ENCODE results near the gene PDCL3. TPM values are rescaled to one million over a fixed set of nuclear protein-coding genes. Genes with fewer than 3 reads are reported as not detected.

PDCL3 gene
- total RNA-seq, 1 experiment from 2014 or later, result 22.1 TPM

DNA sequence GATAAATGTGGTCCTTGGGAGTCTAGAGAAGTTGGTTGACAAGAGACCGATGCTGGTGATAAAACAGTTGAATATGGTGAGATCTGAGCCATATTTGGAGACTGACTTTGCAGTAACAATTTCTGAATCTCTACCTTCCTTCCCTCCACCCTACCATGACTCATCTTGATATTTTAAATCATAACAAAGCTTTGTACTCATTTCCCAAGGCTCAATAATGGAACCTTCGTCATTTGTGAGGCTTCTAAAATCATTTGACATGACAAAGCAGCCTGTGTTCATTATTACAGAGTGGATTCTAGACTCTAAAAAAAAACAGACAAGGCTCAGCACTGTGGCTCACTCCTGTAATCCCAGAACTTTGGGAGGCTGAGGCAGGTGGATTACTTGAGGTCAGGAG, 38.5 kb upstream of the PDCL3 start:
- ChIA-PET POLR2A (no interaction called here), CTCF (no interaction called here)
- ATAC-seq, result no peak
- H3K36me3 Mint-ChIP-seq, result no peaks in the 10 kb centered on the region
- H3K27me3 Mint-ChIP-seq (ENCODE audit: low read depth), result peaks cover 2% of the 10 kb centered on the region
- no peak for DNase-seq (ENCODE audit: low spot score)
- no peak overlapping the region for H3K27ac Mint-ChIP-seq
- H3K4me1 Mint-ChIP-seq, result peaks cover 10% of the 10 kb centered on the region
- H3K9me3 Mint-ChIP-seq, result peaks cover 23% of the 10 kb centered on the region
- TF ChIP-seq, protein P1, sequence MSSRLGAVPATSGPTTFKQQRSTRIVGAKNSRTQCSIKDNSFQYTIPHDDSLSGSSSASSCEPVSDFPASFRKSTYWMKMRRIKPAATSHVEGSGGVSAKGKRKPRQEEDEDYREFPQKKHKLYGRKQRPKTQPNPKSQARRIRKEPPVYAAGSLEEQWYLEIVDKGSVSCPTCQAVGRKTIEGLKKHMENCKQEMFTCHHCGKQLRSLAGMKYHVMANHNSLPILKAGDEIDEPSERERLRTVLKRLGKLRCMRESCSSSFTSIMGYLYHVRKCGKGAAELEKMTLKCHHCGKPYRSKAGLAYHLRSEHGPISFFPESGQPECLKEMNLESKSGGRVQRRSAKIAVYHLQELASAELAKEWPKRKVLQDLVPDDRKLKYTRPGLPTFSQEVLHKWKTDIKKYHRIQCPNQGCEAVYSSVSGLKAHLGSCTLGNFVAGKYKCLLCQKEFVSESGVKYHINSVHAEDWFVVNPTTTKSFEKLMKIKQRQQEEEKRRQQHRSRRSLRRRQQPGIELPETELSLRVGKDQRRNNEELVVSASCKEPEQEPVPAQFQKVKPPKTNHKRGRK (CRISPR knock-in tag; IDR thresholded peaks at IDR 0.05; ENCODE audit: borderline replicate concordance), result no peak
- TF ChIP-seq ZNF219 (CRISPR knock-in tag; IDR thresholded peaks at IDR 0.05; ENCODE audit: borderline replicate concordance) (no peak), SMAD3 (CRISPR knock-in tag; IDR thresholded peaks at IDR 0.05; ENCODE audit: borderline replicate concordance) (no peak), ESRRA (CRISPR knock-in tag; IDR thresholded peaks at IDR 0.05; ENCODE audit: borderline replicate concordance) (no peak), FOXJ3 (CRISPR knock-in tag; IDR thresholded peaks at IDR 0.05; ENCODE audit: borderline replicate concordance) (no peak), PRRX2 (CRISPR knock-in tag; IDR thresholded peaks at IDR 0.05) (no peak), FOXP1 (CRISPR knock-in tag; IDR thresholded peaks at IDR 0.05; ENCODE audit: borderline replicate concordance) (no peak), NR1H2 (CRISPR knock-in tag; IDR thresholded peaks at IDR 0.05) (no peak)
- TF ChIP-seq, protein P2, sequence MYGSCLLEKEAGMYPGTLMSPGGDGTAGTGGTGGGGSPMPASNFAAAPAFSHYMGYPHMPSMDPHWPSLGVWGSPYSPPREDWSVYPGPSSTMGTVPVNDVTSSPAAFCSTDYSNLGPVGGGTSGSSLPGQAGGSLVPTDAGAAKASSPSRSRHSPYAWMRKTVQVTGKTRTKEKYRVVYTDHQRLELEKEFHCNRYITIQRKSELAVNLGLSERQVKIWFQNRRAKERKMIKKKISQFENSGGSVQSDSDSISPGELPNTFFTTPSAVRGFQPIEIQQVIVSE (CRISPR knock-in tag; IDR thresholded peaks at IDR 0.05; ENCODE audit: borderline replicate concordance), result no peak
- TF ChIP-seq, protein P3, sequence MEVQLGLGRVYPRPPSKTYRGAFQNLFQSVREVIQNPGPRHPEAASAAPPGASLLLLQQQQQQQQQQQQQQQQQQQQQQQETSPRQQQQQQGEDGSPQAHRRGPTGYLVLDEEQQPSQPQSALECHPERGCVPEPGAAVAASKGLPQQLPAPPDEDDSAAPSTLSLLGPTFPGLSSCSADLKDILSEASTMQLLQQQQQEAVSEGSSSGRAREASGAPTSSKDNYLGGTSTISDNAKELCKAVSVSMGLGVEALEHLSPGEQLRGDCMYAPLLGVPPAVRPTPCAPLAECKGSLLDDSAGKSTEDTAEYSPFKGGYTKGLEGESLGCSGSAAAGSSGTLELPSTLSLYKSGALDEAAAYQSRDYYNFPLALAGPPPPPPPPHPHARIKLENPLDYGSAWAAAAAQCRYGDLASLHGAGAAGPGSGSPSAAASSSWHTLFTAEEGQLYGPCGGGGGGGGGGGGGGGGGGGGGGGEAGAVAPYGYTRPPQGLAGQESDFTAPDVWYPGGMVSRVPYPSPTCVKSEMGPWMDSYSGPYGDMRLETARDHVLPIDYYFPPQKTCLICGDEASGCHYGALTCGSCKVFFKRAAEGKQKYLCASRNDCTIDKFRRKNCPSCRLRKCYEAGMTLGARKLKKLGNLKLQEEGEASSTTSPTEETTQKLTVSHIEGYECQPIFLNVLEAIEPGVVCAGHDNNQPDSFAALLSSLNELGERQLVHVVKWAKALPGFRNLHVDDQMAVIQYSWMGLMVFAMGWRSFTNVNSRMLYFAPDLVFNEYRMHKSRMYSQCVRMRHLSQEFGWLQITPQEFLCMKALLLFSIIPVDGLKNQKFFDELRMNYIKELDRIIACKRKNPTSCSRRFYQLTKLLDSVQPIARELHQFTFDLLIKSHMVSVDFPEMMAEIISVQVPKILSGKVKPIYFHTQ (CRISPR knock-in tag; IDR thresholded peaks at IDR 0.05), result no peak
- TF ChIP-seq, protein P4, sequence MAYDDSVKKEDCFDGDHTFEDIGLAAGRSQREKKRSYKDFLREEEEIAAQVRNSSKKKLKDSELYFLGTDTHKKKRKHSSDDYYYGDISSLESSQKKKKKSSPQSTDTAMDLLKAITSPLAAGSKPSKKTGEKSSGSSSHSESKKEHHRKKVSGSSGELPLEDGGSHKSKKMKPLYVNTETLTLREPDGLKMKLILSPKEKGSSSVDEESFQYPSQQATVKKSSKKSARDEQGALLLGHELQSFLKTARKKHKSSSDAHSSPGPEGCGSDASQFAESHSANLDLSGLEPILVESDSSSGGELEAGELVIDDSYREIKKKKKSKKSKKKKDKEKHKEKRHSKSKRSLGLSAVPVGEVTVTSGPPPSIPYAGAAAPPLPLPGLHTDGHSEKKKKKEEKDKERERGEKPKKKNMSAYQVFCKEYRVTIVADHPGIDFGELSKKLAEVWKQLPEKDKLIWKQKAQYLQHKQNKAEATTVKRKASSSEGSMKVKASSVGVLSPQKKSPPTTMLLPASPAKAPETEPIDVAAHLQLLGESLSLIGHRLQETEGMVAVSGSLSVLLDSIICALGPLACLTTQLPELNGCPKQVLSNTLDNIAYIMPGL (CRISPR knock-in tag; IDR thresholded peaks at IDR 0.05), result no peak
- TF ChIP-seq, protein P5, sequence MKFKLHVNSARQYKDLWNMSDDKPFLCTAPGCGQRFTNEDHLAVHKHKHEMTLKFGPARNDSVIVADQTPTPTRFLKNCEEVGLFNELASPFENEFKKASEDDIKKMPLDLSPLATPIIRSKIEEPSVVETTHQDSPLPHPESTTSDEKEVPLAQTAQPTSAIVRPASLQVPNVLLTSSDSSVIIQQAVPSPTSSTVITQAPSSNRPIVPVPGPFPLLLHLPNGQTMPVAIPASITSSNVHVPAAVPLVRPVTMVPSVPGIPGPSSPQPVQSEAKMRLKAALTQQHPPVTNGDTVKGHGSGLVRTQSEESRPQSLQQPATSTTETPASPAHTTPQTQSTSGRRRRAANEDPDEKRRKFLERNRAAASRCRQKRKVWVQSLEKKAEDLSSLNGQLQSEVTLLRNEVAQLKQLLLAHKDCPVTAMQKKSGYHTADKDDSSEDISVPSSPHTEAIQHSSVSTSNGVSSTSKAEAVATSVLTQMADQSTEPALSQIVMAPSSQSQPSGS (CRISPR knock-in tag; IDR thresholded peaks at IDR 0.05; ENCODE audit: borderline replicate concordance, low read depth), result no peak
- no peak overlapping the region for H3K4me3 Mint-ChIP-seq

DNA sequence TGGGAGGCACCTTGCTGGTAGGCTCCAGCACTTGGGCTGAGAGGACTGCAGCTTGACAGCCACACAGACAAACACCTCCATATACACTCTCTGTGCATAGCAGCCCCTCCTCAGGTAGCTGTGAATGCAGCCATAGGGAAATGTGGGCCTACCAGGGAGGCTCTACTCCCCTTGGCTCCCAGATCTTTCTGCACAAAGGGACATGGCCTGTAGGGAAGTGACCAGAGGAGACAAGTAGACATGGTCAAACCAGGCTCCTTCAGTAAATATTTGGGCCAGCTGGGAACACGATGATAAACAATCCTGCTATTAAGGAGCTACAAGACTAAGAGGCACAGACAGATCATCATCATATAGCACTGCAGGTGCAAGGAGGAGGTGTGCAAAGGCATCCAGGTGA, 35.9 kb upstream of the PDCL3 start:
- no peaks in the 10 kb centered on the region; the same call in 1 of the 2 replicates for H3K27me3 Mint-ChIP-seq (ENCODE audit: low read depth)
- DNase-seq (ENCODE audit: low spot score), result no peak
- POLR2A ChIA-PET, result no interaction called here
- no peak overlapping the region for H3K27ac Mint-ChIP-seq
- H3K4me1 Mint-ChIP-seq, result peaks cover 10% of the 10 kb centered on the region
- H3K4me3 Mint-ChIP-seq, result no peak overlapping the region
- H3K9me3 Mint-ChIP-seq, result peaks cover 12% of the 10 kb centered on the region
- no peaks in the 10 kb centered on the region for H3K36me3 Mint-ChIP-seq
- no peak for ATAC-seq
- CTCF ChIA-PET, result interaction anchor here (1.2 kb wide), 1 partner anchor 68 kb away, joined by 3 read pairs; no protein-coding TSS in a partner anchor
- no peak for TF ChIP-seq NR2C2 (CRISPR knock-in tag; IDR thresholded peaks at IDR 0.05)
- TF ChIP-seq OVOL2 (CRISPR knock-in tag; IDR thresholded peaks at IDR 0.05; ENCODE audit: borderline replicate concordance), result no peak
- no peak for TF ChIP-seq HMGA2 (CRISPR knock-in tag; IDR thresholded peaks at IDR 0.05)
- no peak for TF ChIP-seq ZNF396 (CRISPR knock-in tag; IDR thresholded peaks at IDR 0.05; ENCODE audit: borderline replicate concordance)
- TF ChIP-seq RORB (CRISPR knock-in tag; IDR thresholded peaks at IDR 0.05), result no peak
- TF ChIP-seq ELF4 (CRISPR knock-in tag; IDR thresholded peaks at IDR 0.05; ENCODE audit: low read depth), result no peak
- TF ChIP-seq, protein P6, sequence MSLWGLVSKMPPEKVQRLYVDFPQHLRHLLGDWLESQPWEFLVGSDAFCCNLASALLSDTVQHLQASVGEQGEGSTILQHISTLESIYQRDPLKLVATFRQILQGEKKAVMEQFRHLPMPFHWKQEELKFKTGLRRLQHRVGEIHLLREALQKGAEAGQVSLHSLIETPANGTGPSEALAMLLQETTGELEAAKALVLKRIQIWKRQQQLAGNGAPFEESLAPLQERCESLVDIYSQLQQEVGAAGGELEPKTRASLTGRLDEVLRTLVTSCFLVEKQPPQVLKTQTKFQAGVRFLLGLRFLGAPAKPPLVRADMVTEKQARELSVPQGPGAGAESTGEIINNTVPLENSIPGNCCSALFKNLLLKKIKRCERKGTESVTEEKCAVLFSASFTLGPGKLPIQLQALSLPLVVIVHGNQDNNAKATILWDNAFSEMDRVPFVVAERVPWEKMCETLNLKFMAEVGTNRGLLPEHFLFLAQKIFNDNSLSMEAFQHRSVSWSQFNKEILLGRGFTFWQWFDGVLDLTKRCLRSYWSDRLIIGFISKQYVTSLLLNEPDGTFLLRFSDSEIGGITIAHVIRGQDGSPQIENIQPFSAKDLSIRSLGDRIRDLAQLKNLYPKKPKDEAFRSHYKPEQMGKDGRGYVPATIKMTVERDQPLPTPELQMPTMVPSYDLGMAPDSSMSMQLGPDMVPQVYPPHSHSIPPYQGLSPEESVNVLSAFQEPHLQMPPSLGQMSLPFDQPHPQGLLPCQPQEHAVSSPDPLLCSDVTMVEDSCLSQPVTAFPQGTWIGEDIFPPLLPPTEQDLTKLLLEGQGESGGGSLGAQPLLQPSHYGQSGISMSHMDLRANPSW (CRISPR knock-in tag; conservative IDR thresholded peaks at IDR 0.05; ENCODE audit: low read depth), result no peak
- no peak for TF ChIP-seq ZNF138 (CRISPR knock-in tag; conservative IDR thresholded peaks at IDR 0.05)
- TF ChIP-seq ZNF423 (CRISPR knock-in tag; IDR thresholded peaks at IDR 0.05), result no peak
- TF ChIP-seq, protein P7, sequence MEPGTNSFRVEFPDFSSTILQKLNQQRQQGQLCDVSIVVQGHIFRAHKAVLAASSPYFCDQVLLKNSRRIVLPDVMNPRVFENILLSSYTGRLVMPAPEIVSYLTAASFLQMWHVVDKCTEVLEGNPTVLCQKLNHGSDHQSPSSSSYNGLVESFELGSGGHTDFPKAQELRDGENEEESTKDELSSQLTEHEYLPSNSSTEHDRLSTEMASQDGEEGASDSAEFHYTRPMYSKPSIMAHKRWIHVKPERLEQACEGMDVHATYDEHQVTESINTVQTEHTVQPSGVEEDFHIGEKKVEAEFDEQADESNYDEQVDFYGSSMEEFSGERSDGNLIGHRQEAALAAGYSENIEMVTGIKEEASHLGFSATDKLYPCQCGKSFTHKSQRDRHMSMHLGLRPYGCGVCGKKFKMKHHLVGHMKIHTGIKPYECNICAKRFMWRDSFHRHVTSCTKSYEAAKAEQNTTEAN (CRISPR knock-in tag; IDR thresholded peaks at IDR 0.05), result no peak
